Measurements from ENCODE around the gene TMCO1. TPM values are rescaled to one million over a fixed set of nuclear protein-coding genes. Genes with fewer than 3 reads are reported as not detected.
"Not testable (repeated sequence)": the region's sequence is repeated elsewhere in the genome, so short reads cannot be mapped to it uniquely, and the experiment has no call there.

Gene TMCO1
- total RNA-seq, 8 experiments from 2014 or later, result 57.6 to 149 (median 100) TPM

- H3K4me3 ChIP-seq, result peak overlapping the region; percentile 47 to 89 (median 74)
- in situ Hi-C loops (cut with MboI; ENCODE audit: low pct_unique_long_range_greater_than_20kb in 2 of 9, low sequenced_read_pairs in 9 of 9, unreplicated experiment in 9 of 9), result no loop called here
- peak in 2 of 8 experiments; percentile 1 for ATAC-seq (replicated peaks in 6 of 8)
- H3K4me1 ChIP-seq (replicated peaks in 1 of 2), result peaks cover 3 to 11% of the 10 kb centered on the region in 2 donors
- H3K27ac ChIP-seq, result peak overlapping the region in 1 of 2 donors; percentile 92
- WGBS, 10 experiments, result 0 to 76% (median 24%) methylated on average over 3 to 8 of the region's 8 CpGs
Observed at GRCh38 chr1:165697491-165697880, 71.2 kb downstream of the TMCO1 start.

DNA sequence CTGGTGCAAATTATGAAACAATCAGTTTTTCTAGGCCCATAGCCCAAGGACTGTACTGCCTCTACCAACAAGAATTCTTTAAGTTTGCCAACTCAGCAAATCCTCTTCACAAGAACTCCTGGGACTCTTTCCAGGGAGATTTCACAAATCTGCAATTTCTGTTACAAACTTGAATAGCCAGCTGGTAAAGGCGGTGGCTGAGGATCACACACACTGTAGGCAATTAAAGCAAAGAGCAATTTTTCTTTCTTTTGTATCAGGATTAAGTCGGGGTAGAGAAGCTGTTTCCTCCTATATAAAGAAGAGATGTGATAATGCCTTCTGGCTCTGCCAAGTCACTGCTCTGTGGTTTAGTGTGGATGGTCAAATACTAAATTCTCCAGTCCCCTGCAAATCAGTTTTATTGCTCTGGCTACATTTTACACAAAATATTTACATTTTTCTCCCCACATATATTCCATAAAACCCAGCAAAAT lies 72.0 kb downstream of the TMCO1 start:
- in situ Hi-C loops (cut with MboI; ENCODE audit: low pct_unique_long_range_greater_than_20kb in 2 of 9, low sequenced_read_pairs in 9 of 9, unreplicated experiment in 9 of 9), result no loop called here
- Histone ChIP-seq H3K4me3 (peak overlapping the region in 3 of 5 donors; percentile 47 to 89 (median 59)), H3K4me1 (replicated peaks in 1 of 2) (peaks cover 3 to 11% of the 10 kb centered on the region in 2 donors), H3K27ac (no peak overlapping the region)
- 0 to 60% (median 25%) methylated on average over 1 to 2 of the region's 2 CpGs for WGBS, 10 experiments
- peak in 3 of 8 experiments; percentile 2 to 14 (median 5) for ATAC-seq (replicated peaks in 6 of 8)

DNA sequence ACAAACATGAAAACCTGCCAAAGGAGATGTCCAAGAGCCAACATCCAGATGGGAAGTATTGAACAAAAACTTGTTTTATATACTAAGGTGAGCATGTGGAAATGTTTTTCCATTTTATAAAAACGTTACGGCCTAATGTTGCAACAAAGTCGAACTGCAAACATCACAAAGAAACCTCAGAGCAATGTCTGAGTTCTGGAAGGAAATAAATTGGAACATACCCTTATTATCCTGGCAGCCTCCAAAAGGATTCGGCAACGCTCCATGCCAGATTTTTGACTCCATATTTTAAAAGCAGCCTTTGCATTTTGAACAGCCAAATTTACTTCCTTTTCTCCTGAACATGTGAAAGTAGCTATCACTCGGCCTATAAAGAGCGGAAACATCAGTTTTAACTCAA lies 73.6 kb downstream of the TMCO1 start:
- WGBS, 10 experiments, result 13 to 100% (median 96%) methylated on average over 3 to 7 of the region's 7 CpGs
- Histone ChIP-seq H3K4me3 (no peak overlapping the region), H3K4me1 (replicated peaks in 1 of 2) (peaks cover 3 to 11% of the 10 kb centered on the region in 2 donors), H3K27ac (no peak overlapping the region)
- in situ Hi-C loops (cut with MboI; ENCODE audit: low pct_unique_long_range_greater_than_20kb in 2 of 9, low sequenced_read_pairs in 9 of 9, unreplicated experiment in 9 of 9), result no loop called here
- ATAC-seq (replicated peaks in 6 of 8), result no peak

DNA sequence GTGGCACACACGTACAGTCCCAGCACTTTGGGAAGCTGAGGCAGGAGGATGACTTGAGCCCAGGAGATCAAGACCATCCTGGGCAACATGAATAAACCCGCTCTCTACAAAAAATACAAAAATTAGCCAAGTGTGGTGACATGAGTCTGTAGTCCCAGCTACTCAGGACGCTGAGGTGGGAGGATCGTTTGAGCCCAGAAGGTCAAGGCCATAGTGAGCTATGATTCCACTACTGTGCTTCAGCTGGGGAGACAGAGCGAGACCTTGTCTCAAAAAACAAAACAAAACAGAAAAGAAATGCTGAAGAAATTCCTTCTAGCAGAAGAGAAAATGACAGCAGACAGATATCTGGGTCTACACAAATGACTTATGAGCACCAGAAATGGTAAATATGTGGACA lies 80.6 kb downstream of the TMCO1 start:
- in situ Hi-C loops (cut with MboI; ENCODE audit: low pct_unique_long_range_greater_than_20kb in 2 of 9, low sequenced_read_pairs in 9 of 9, unreplicated experiment in 9 of 9), result no loop called here
- 87 to 100% (median 100%) methylated on average over 1 to 5 of the region's 5 CpGs for WGBS, 10 experiments

DNA sequence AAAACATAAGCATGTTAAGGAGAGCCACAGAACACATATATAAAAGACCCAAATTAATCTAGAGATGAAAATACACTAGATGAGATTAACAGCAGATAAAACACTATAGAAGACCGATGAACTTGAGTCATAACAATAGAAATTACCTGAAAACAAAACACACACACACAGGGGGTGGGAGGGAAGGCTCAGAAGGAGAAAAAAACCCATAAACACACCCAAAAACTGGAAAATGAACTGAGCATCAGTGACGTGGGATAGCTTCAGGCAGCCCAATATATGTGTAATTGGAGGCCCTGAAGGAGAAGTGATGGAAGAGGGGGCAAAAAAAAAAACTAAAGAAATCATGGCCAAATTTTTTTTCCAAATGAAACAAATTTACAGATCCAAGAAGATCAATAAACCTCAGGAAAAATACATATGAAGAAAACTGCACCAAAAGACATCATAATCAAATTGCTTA lies 81.7 kb downstream of the TMCO1 start:
- 60 to 95% (median 91%) methylated on average over 1 to 2 of the region's 2 CpGs for WGBS, 10 experiments

More for the DNA sequence above, 80.6 kb downstream of the TMCO1 start:
- ATAC-seq (replicated peaks in 6 of 8), result no peak
- Histone ChIP-seq H3K4me1 (replicated peaks in 1 of 2) (no peaks in the 10 kb centered on the region), H3K4me3 (no peak overlapping the region), H3K27ac (no peak overlapping the region)

GRCh38 chr1:165686121-165686970 lies 82.3 kb downstream of the TMCO1 start:
- Histone ChIP-seq H3K4me3 (no peak overlapping the region), H3K27ac (no peak overlapping the region), H3K4me1 (replicated peaks in 1 of 2) (no peaks in the 10 kb centered on the region)
- ATAC-seq (replicated peaks in 6 of 8), result peak in 2 of 8 experiments; percentile 23 to 33
- in situ Hi-C loops (cut with MboI; ENCODE audit: low pct_unique_long_range_greater_than_20kb in 2 of 9, low sequenced_read_pairs in 9 of 9, unreplicated experiment in 9 of 9), result no loop called here
- WGBS, 10 experiments, result 65 to 98% (median 80%) methylated on average over 2 to 6 of the region's 6 CpGs

More for the DNA sequence above, 81.7 kb downstream of the TMCO1 start:
- Histone ChIP-seq H3K27ac (no peak overlapping the region), H3K4me1 (replicated peaks in 1 of 2) (no peaks in the 10 kb centered on the region), H3K4me3 (no peak overlapping the region)
- in situ Hi-C loops (cut with MboI; ENCODE audit: low pct_unique_long_range_greater_than_20kb in 2 of 9, low sequenced_read_pairs in 9 of 9, unreplicated experiment in 9 of 9), result no loop called here
- ATAC-seq (replicated peaks in 6 of 8), result no peak

- in situ Hi-C loops (cut with MboI; ENCODE audit: low pct_unique_long_range_greater_than_20kb in 2 of 9, low sequenced_read_pairs in 9 of 9, unreplicated experiment in 9 of 9), result no loop called here
- ATAC-seq (replicated peaks in 6 of 8), result no peak
- 0 to 75% (median 20%) methylated on average over 1 of the region's 1 CpG; no CpG with 5 or more reads in 1 of the 10 experiments for WGBS, 10 experiments
- Histone ChIP-seq H3K4me1 (replicated peaks in 1 of 2) (no peaks in the 10 kb centered on the region), H3K4me3 (no peak overlapping the region), H3K27ac (no peak overlapping the region)
Observed at GRCh38 chr1:165683848-165684485, 84.7 kb downstream of the TMCO1 start.

DNA sequence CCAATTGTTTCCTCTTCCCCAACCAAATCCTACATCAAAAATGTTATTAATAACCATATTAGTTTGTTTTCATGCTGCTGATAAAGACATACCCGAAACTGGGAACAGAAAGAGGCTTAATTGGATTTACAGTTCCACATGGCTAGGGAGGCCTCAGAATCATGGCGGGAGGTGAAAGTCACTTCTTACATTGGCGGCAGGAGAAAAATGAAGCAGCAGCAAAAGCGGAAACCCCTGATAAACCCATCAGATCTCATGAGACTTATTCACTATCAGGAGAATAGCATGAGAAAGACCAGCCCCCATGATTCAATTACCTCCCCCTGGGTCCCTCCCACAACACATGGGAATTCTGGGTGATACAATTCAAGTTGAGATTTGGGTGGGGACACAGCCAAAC lies 87.9 kb downstream of the TMCO1 start:
- H3K27ac ChIP-seq; ATAC-seq (replicated peaks in 6 of 8); H3K4me1 ChIP-seq (replicated peaks in 1 of 2); in situ Hi-C loops (cut with MboI; ENCODE audit: low pct_unique_long_range_greater_than_20kb in 2 of 9, low sequenced_read_pairs in 9 of 9, unreplicated experiment in 9 of 9); H3K4me3 ChIP-seq: not testable (repeated sequence)
- WGBS, 10 experiments, result 80 to 100% (median 99%) methylated on average over 1 to 4 of the region's 4 CpGs; no CpG with 5 or more reads in 2 of the 10 experiments

DNA sequence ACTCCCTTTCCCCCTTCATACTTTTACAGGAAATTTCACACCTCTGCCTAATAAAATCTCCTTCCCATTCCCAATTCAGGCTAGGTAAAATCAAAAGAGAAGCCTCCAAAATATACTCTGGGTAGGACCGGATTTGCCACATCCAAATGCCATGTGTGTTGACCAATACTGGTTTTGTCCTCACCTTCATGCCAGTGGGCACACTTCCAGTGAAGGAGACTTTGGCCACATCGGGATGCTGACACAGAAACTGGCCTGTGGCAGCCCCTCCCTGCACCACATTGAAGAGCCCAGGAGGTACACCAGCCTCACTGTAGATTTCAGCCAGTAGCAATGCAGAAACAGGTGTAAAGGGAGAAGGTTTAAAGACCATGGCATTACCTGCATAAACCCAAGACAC lies 88.4 kb downstream of the TMCO1 start:
- Histone ChIP-seq H3K4me3 (no peak overlapping the region), H3K4me1 (replicated peaks in 1 of 2) (no peaks in the 10 kb centered on the region), H3K27ac (no peak overlapping the region)
- WGBS, 10 experiments, result 50 to 100% (median 95%) methylated on average over 1 to 2 of the region's 2 CpGs; no CpG with 5 or more reads in 4 of the 10 experiments
- ATAC-seq (replicated peaks in 6 of 8), result no peak
- in situ Hi-C loops (cut with MboI; ENCODE audit: low pct_unique_long_range_greater_than_20kb in 2 of 9, low sequenced_read_pairs in 9 of 9, unreplicated experiment in 9 of 9), result no loop called here

- in situ Hi-C loops (cut with MboI; ENCODE audit: low pct_unique_long_range_greater_than_20kb in 2 of 9, low sequenced_read_pairs in 9 of 9, unreplicated experiment in 9 of 9), result no loop called here
- no peak overlapping the region for H3K27ac ChIP-seq
- no peak overlapping the region for H3K4me3 ChIP-seq
- H3K4me1 ChIP-seq (replicated peaks in 1 of 2), result no peaks in the 10 kb centered on the region
- no peak for ATAC-seq (replicated peaks in 6 of 8)
- WGBS, 10 experiments, result 50 to 100% (median 100%) methylated on average over 1 of the region's 1 CpG; no CpG with 5 or more reads in 4 of the 10 experiments
Observed at GRCh38 chr1:165679282-165680036, 89.2 kb downstream of the TMCO1 start.

DNA sequence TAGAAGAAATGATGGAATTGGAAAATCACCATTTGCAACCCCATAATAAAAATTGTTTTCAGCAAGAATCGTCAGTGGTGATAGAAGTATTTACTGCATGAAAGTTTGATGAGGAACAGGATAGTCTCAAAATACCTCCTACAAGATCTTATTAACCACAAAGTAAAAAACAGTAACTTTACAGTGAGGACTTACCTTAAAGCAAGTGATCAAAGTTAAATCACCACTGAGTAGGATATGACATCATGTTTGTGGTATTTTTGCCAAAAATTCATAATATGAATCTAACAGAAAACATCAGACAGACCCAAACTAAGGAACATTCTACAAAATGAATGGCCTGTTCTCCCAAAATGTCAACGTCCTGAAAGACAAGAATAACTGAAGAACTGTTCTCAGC lies 90.2 kb downstream of the TMCO1 start:
- no peak for ATAC-seq (replicated peaks in 6 of 8)
- in situ Hi-C loops (cut with MboI; ENCODE audit: low pct_unique_long_range_greater_than_20kb in 2 of 9, low sequenced_read_pairs in 9 of 9, unreplicated experiment in 9 of 9), result no loop called here
- H3K4me1 ChIP-seq (replicated peaks in 1 of 2), result no peaks in the 10 kb centered on the region
- no peak overlapping the region for H3K27ac ChIP-seq
- WGBS, 10 experiments, result 0 to 83% (median 44%) methylated on average over 1 to 2 of the region's 2 CpGs; no CpG with 5 or more reads in 1 of the 10 experiments
- H3K4me3 ChIP-seq, result no peak overlapping the region

Measured in motor neuron (in vitro differentiated cells).